ENCODE results near the gene ZSCAN20. TPM values are rescaled to one million over a fixed set of nuclear protein-coding genes. Genes with fewer than 3 reads are reported as not detected.

Gene ZSCAN20
- total RNA-seq, 4 donors from 2014 or later: 6.9 to 9.4 (median 7.8) TPM

GRCh38 chr1:33519240-33519884 is 46.9 kb downstream of the ZSCAN20 start:
- no peak overlapping the region for H3K4me3 ChIP-seq
- no peaks in the 10 kb centered on the region for H3K36me3 ChIP-seq
- no peaks in the 10 kb centered on the region for H3K9me3 ChIP-seq
- TF ChIP-seq POLR2A (IDR thresholded peaks at IDR 0.05): no peak
- no peak for TF ChIP-seq CTCF (IDR thresholded peaks at IDR 0.05)
- TF ChIP-seq EP300 (IDR thresholded peaks at IDR 0.05): no peak
- 86 to 94% methylated on average over 27 of the region's 27 CpGs for WGBS, 2 donors
- no peak for DNase-seq (ENCODE audit: low spot score in 2 of 2)
- H3K4me1 ChIP-seq: no peaks in the 10 kb centered on the region
- no peaks in the 10 kb centered on the region for H3K27me3 ChIP-seq
- no peak overlapping the region for H3K27ac ChIP-seq

GRCh38 chr1:33524586-33524985 is 52.1 kb downstream of the ZSCAN20 start:
- H3K4me1 ChIP-seq: no peaks in the 10 kb centered on the region
- H3K27me3 ChIP-seq: no peaks in the 10 kb centered on the region
- H3K27ac ChIP-seq: no peak overlapping the region
- H3K4me3 ChIP-seq: no peak overlapping the region
- TF ChIP-seq CTCF (IDR thresholded peaks at IDR 0.05) (no peak), POLR2A (IDR thresholded peaks at IDR 0.05) (no peak), EP300 (IDR thresholded peaks at IDR 0.05) (no peak)
- no peak for DNase-seq (ENCODE audit: low spot score in 2 of 2)
- no peaks in the 10 kb centered on the region for H3K36me3 ChIP-seq
- H3K9me3 ChIP-seq: no peaks in the 10 kb centered on the region
- 94 to 97% methylated on average over 3 of the region's 3 CpGs for WGBS, 2 donors

GRCh38 chr1:33527934-33528333 is 55.5 kb downstream of the ZSCAN20 start:
- Histone ChIP-seq H3K27me3 (no peaks in the 10 kb centered on the region), H3K36me3 (no peaks in the 10 kb centered on the region), H3K4me1 (no peaks in the 10 kb centered on the region), H3K4me3 (no peak overlapping the region), H3K9me3 (no peaks in the 10 kb centered on the region), H3K27ac (no peak overlapping the region)
- TF ChIP-seq CTCF (IDR thresholded peaks at IDR 0.05): no peak
- no peak for TF ChIP-seq POLR2A (IDR thresholded peaks at IDR 0.05)
- no peak for TF ChIP-seq EP300 (IDR thresholded peaks at IDR 0.05)
- WGBS, 2 donors: 79 to 89% methylated on average over 4 of the region's 4 CpGs
- DNase-seq (ENCODE audit: low spot score in 2 of 2): no peak

GRCh38 chr1:33529957-33530356 is 57.5 kb downstream of the ZSCAN20 start:
- no peak overlapping the region for H3K4me3 ChIP-seq
- no peak overlapping the region for H3K27ac ChIP-seq
- H3K9me3 ChIP-seq: no peaks in the 10 kb centered on the region
- H3K36me3 ChIP-seq: no peaks in the 10 kb centered on the region
- H3K27me3 ChIP-seq: no peaks in the 10 kb centered on the region
- no peak for DNase-seq (ENCODE audit: low spot score in 2 of 2)
- no peaks in the 10 kb centered on the region for H3K4me1 ChIP-seq
- no peak for TF ChIP-seq POLR2A (IDR thresholded peaks at IDR 0.05)
- 77 to 80% methylated on average over 1 of the region's 1 CpG for WGBS, 2 donors

GRCh38 chr1:33532250-33532649 is 59.8 kb downstream of the ZSCAN20 start:
- no peak for TF ChIP-seq EP300 (IDR thresholded peaks at IDR 0.05)
- no peak for TF ChIP-seq CTCF (IDR thresholded peaks at IDR 0.05)
- Histone ChIP-seq H3K27ac (no peak overlapping the region), H3K4me1 (no peaks in the 10 kb centered on the region), H3K4me3 (no peak overlapping the region), H3K36me3 (no peaks in the 10 kb centered on the region), H3K9me3 (no peaks in the 10 kb centered on the region), H3K27me3 (no peaks in the 10 kb centered on the region)
- WGBS, 2 donors: 76 to 78% methylated on average over 3 of the region's 3 CpGs
- no peak for DNase-seq (ENCODE audit: low spot score in 2 of 2)

- Histone ChIP-seq H3K4me1 (no peaks in the 10 kb centered on the region), H3K27me3 (no peaks in the 10 kb centered on the region), H3K36me3 (no peaks in the 10 kb centered on the region), H3K9me3 (no peaks in the 10 kb centered on the region), H3K4me3 (no peak overlapping the region), H3K27ac (no peak overlapping the region)
- TF ChIP-seq POLR2A (IDR thresholded peaks at IDR 0.05): no peak
- TF ChIP-seq CTCF (IDR thresholded peaks at IDR 0.05): no peak
- no peak for TF ChIP-seq EP300 (IDR thresholded peaks at IDR 0.05)
- no peak for DNase-seq (ENCODE audit: low spot score in 2 of 2)
- 89 to 92% methylated on average over 13 of the region's 13 CpGs for WGBS, 2 donors
Measured at GRCh38 chr1:33532936-33533335, 60.5 kb downstream of the ZSCAN20 start.

Data from tibial nerve (tissue), 4 donors.